Endothelial cell of umbilical vein (primary cell): ENCODE results near the gene CDK6.

Experiments
- EZH2 ChIP-seq: IDR thresholded peaks from 2 replicates; pipeline ENCODE4 v1.6.1; 2012; ENCODE audit warnings: borderline replicate concordance, low read depth, mild to moderate bottlenecking, moderate library complexity, low read length, inconsistent platforms; ENCODE audit not compliant: severe bottlenecking
- POLR2A ChIP-seq: IDR thresholded peaks from 2 replicates; pipeline ENCODE4 v1.6.1; 2012; ENCODE audit warnings: low read depth, mild to moderate bottlenecking, control low read depth, low read length
- POLR2AphosphoS5 ChIP-seq: IDR thresholded peaks from 2 replicates; pipeline ENCODE4 v1.6.1; 2012; ENCODE audit warnings: low read depth, mild to moderate bottlenecking, control low read depth, low read length, moderate library complexity; ENCODE audit not compliant: insufficient read depth
- TF ChIP-seq, protein P1 (sequence below), 2 donors: IDR thresholded peaks; 1 replicate in 1 of 2; 2 replicates in 1 of 2; pipeline ENCODE4 v1.5.1; 2011; ENCODE audit warnings: low read length in 2 of 2, mild to moderate bottlenecking in 2 of 2, moderate library complexity in 2 of 2, control low read depth in 1 of 2, inconsistent platforms in 1 of 2, low read depth in 1 of 2; ENCODE audit not compliant: insufficient read depth in 1 of 2; ENCODE audit errors: extremely low read depth in 1 of 2

DNA sequence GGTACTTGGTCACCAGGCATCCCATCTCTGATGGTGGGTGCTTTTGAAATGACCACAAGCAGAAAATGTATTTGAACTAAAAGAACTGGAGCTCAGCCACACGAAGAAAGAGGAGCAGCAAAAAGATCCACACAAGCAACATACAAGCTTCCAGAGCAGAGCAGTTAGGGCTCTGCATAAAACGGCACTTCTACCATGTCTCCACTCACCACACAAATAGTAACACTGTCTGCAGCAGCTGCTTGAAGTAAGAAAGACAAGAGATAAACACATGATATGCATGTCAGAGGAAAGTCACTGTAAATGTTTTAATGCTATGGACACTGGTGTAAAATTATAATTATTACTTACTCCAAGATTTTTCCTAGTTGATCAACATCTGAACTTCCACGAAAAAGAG, 213.7 kb downstream of the CDK6 start:
- TF ChIP-seq, protein P1, sequence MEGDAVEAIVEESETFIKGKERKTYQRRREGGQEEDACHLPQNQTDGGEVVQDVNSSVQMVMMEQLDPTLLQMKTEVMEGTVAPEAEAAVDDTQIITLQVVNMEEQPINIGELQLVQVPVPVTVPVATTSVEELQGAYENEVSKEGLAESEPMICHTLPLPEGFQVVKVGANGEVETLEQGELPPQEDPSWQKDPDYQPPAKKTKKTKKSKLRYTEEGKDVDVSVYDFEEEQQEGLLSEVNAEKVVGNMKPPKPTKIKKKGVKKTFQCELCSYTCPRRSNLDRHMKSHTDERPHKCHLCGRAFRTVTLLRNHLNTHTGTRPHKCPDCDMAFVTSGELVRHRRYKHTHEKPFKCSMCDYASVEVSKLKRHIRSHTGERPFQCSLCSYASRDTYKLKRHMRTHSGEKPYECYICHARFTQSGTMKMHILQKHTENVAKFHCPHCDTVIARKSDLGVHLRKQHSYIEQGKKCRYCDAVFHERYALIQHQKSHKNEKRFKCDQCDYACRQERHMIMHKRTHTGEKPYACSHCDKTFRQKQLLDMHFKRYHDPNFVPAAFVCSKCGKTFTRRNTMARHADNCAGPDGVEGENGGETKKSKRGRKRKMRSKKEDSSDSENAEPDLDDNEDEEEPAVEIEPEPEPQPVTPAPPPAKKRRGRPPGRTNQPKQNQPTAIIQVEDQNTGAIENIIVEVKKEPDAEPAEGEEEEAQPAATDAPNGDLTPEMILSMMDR (IDR thresholded peaks at IDR 0.05; ENCODE audit: extremely low read depth in 1 of 2, insufficient read depth in 1 of 2, low read depth in 1 of 2, low read length in 2 of 2): no peak
- TF ChIP-seq POLR2AphosphoS5: no peak
- no peak for TF ChIP-seq POLR2A
- TF ChIP-seq EZH2: no peak
